Right renal cortex interstitium (tissue), 3 donors: ENCODE data around the gene SLC26A6. TPM values are rescaled to one million over a fixed set of nuclear protein-coding genes. Genes with fewer than 3 reads are reported as not detected.
A peak's percentile ranks its signal among the peaks of the same experiment; 100 is the strongest.

ENCODE experiments used
- DNase-seq, 3 donors: peaks; one replicate each; pipeline ENCODE4 v3.0.0-alpha.2; 2013; ENCODE audit warnings: low read depth in 3 of 3, low spot score in 2 of 3
- polyA plus RNA-seq, 3 donors: library from polyadenylated mRNA; unstranded; fragments of 120-200 nt; gene quantifications; one replicate each; pipeline ENCODE4 v1.2.1, GENCODE V29; 2013; ENCODE audit not compliant: insufficient read length in 3 of 3

Gene SLC26A6
- polyA plus RNA-seq, 3 donors: 16.5 to 26.2 (median 18.4) TPM

GRCh38 chr3:48661501-48662144 lies 26.4 kb upstream of the SLC26A6 start:
- peak in 2 of 3 donors; percentile 46 to 51 for DNase-seq

GRCh38 chr3:48660800-48661400 lies 25.6 kb upstream of the SLC26A6 start:
- no peak for DNase-seq

- no peak for DNase-seq
These were observed 21.6 kb upstream of the SLC26A6 start for GRCh38 chr3:48656841-48657281.

- peak in 2 of 3 donors; percentile 53 to 61 for DNase-seq
These were observed 21.0 kb upstream of the SLC26A6 start for GRCh38 chr3:48656061-48656840.

GRCh38 chr3:48655606-48656005 lies 20.3 kb upstream of the SLC26A6 start:
- no peak for DNase-seq

- DNase-seq: no peak
These were observed 19.8 kb upstream of the SLC26A6 start for GRCh38 chr3:48655063-48655462.

GRCh38 chr3:48652923-48653715 lies 17.9 kb upstream of the SLC26A6 start:
- DNase-seq: no peak

GRCh38 chr3:48651771-48652170 lies 16.5 kb upstream of the SLC26A6 start:
- DNase-seq: no peak

GRCh38 chr3:48650723-48651122 lies 15.5 kb upstream of the SLC26A6 start:
- no peak for DNase-seq

GRCh38 chr3:48648188-48648850 lies 13.1 kb upstream of the SLC26A6 start:
- DNase-seq: no peak

- DNase-seq: no peak
These were observed 12.5 kb upstream of the SLC26A6 start for GRCh38 chr3:48647714-48648113.

- no peak for DNase-seq
These were observed 9.9 kb upstream of the SLC26A6 start for GRCh38 chr3:48644898-48645760.

- no peak for DNase-seq
These were observed 7.3 kb upstream of the SLC26A6 start for GRCh38 chr3:48642605-48643004.

GRCh38 chr3:48641396-48641795 lies 6.1 kb upstream of the SLC26A6 start:
- no peak for DNase-seq

GRCh38 chr3:48639944-48640606 lies 4.8 kb upstream of the SLC26A6 start:
- DNase-seq: no peak

- DNase-seq: no peak
These were observed 2.0 kb upstream of the SLC26A6 start for GRCh38 chr3:48637305-48637704.

GRCh38 chr3:48636149-48636655 lies 941 bp upstream of the SLC26A6 start:
- no peak for DNase-seq

GRCh38 chr3:48634661-48635221 lies 520 bp downstream of the SLC26A6 start:
- no peak for DNase-seq
